Measurements from ENCODE around the gene TOR1A.

TOR1A gene

DNA sequence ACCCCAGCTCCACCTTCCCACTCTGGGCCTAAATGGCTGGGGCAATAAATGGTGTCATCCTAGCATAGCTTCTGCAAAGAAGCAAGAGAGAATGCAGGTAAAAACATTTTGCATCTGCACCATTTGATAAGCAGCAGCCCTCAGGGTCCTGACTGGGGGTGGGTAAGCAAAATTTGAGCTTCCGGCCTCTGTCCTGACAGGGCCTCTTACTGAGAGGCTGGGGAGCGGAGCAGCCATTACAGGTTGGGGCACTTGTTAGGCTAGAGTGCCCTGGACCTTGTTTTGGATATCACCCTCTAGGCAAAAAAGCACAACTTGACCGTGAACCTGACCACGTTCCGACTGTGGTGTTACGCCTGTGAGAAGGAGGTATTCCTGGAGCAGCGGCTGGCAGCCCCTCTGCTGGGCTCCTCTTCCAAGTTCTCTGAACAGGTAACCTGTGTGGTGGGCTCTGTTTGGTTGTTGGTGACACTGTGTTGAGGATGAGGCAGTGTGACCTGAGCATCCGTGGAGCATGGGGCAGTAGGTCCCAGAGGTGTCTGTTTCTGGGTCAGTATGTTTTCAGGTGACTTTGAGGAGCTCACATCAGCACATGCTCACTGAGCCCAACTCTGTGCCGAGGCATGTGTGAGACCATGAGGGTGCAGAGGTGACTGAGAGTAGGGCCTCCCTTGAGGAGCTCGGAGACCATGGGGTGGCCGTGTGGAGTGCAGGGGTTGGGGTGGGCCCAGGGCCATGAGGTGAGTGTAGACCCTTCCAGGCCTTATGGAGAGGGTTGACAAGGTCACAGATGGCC is 34.4 kb upstream of the TOR1A start:
- H3K4me3 Mint-ChIP-seq: no peak overlapping the region
- H3K36me3 Mint-ChIP-seq: peaks cover 20% of the 10 kb centered on the region
- peaks cover 59% of the 10 kb centered on the region for H3K4me1 Mint-ChIP-seq

DNA sequence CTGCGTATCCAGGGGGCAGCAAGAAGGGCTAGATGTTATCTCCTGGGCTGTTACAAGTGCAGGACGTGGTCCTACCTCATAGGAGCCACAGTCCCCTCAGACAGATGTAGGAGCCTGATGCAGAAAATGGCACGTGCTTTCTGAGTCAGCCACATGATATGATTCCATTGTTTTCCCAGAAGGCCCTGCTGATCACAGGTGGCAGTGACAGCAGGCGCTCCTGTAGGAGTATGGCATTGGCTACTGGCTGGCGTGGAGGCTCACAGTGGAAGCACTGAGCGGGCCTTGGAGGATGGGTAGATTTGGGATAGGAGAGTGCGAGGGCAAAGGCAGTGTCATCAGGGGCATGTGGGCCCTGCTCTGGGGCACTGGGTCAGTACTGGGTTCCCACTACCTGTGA is 33.3 kb upstream of the TOR1A start:
- H3K4me1 Mint-ChIP-seq: peaks cover 60% of the 10 kb centered on the region
- H3K4me3 Mint-ChIP-seq: no peak overlapping the region
- peaks cover 21% of the 10 kb centered on the region for H3K36me3 Mint-ChIP-seq
- peak overlapping the region; percentile 72 for H3K27ac Mint-ChIP-seq
- no peaks in the 10 kb centered on the region for H3K27me3 Mint-ChIP-seq
- no peaks in the 10 kb centered on the region for H3K9me3 Mint-ChIP-seq

More for the DNA sequence above, 34.4 kb upstream of the TOR1A start:
- Mint-ChIP-seq H3K9me3 (no peaks in the 10 kb centered on the region), H3K27ac (peak overlapping the region; percentile 74), H3K27me3 (no peaks in the 10 kb centered on the region)

DNA sequence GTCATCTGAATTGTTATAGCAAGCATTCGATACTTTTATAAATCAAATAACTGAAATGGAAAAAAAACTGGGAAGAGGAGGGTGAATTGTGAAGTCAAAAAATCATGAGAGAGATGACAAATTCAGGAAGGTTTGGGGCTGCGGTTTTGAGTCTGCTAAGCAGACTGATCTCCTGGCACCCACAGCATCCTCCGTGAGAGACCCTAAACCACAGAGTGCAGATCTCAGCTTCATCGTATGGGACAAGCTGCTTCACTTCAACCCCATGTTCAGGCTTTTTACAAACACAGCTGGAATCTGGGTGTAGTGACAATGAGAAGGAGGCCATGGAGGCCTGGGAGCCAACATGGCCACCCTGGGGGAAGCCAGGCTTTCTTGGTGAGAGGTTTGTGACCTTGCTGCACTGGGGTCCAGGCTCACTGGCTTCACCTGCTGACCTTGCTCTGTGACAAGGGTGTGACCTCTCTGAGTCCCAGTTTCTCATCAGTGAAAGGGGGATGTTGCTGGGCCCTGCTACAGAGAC is 30.7 kb upstream of the TOR1A start:
- peak overlapping the region; percentile 46 for H3K4me3 Mint-ChIP-seq
- peaks cover 21% of the 10 kb centered on the region for H3K36me3 Mint-ChIP-seq
- H3K9me3 Mint-ChIP-seq: no peaks in the 10 kb centered on the region
- H3K4me1 Mint-ChIP-seq: peaks cover 52% of the 10 kb centered on the region
- H3K27me3 Mint-ChIP-seq: no peaks in the 10 kb centered on the region
- peak overlapping the region; percentile 93 for H3K27ac Mint-ChIP-seq

DNA sequence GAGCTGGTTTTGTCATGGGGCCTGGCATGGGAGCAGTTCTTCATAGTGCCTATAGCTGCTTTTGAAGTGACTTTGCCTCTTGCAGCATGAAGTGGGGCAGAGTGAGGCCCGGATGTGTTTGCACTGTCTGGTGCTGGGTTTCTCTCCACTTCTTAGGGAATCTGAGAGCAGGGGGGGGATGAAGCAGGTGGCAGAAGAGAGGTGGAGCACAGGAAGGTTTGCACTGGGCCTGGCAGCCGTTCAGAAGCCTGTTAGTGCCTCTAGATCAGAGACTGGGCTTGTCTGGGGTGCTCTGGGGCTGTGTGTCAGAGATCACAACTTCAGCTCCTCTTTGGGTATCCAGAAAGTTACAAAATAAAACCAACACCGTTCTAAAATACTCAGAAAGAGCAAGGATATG is 29.7 kb upstream of the TOR1A start:
- peaks cover 21% of the 10 kb centered on the region for H3K36me3 Mint-ChIP-seq
- H3K27me3 Mint-ChIP-seq: no peaks in the 10 kb centered on the region
- peak overlapping the region; percentile 47 for H3K4me3 Mint-ChIP-seq
- H3K27ac Mint-ChIP-seq: peak overlapping the region; percentile 93
- peaks cover 55% of the 10 kb centered on the region for H3K4me1 Mint-ChIP-seq
- H3K9me3 Mint-ChIP-seq: no peaks in the 10 kb centered on the region

DNA sequence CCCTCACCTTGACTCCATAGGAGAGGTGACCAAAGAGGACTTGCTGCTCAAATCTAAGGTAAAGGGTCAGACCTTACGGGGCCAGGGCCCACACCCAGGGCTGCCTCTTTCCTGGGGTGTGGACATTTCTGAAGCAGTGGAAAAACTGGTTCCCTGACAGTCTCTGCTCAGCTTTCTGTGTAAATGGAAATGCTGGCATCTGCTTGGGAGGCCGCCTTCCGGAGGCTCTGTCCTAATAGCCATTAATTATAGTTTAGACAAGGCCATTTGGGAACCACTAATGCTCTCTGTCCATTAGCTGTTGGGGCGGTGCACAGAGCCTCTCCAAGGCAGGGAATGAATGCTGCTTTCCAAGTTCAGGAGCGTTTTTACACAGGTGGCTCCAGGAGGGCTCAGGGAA is 28.6 kb upstream of the TOR1A start:
- Mint-ChIP-seq H3K36me3 (peaks cover 21% of the 10 kb centered on the region), H3K4me1 (peaks cover 59% of the 10 kb centered on the region), H3K4me3 (no peak overlapping the region)

DNA sequence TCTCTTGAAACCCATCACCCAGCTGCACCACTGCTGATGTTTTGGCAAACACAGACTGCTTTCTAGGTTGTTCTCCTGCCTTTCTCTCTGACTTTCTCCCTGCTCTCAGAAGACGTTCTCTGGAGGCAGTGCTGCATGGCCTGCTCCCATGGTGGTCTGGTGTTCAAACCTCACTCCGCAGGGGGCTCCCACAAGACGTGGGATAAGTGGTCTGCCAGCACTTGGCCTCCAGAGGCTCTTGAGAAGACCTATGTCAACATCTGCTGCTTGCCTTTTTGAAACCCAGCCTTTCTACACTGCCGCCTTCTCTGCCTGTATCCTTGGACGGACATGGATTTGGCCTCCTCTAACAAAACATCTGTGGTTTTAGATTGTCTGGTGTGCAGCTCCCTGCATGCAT is 27.9 kb upstream of the TOR1A start:
- peaks cover 19% of the 10 kb centered on the region for H3K36me3 Mint-ChIP-seq
- H3K27ac Mint-ChIP-seq: peak overlapping the region; percentile 65
- H3K27me3 Mint-ChIP-seq: no peaks in the 10 kb centered on the region
- H3K9me3 Mint-ChIP-seq: no peaks in the 10 kb centered on the region
- peaks cover 61% of the 10 kb centered on the region for H3K4me1 Mint-ChIP-seq
- H3K4me3 Mint-ChIP-seq: no peak overlapping the region

More for the DNA sequence above, 28.6 kb upstream of the TOR1A start:
- no peaks in the 10 kb centered on the region for H3K27me3 Mint-ChIP-seq
- peak overlapping the region; percentile 35 for H3K27ac Mint-ChIP-seq
- H3K9me3 Mint-ChIP-seq: no peaks in the 10 kb centered on the region

DNA sequence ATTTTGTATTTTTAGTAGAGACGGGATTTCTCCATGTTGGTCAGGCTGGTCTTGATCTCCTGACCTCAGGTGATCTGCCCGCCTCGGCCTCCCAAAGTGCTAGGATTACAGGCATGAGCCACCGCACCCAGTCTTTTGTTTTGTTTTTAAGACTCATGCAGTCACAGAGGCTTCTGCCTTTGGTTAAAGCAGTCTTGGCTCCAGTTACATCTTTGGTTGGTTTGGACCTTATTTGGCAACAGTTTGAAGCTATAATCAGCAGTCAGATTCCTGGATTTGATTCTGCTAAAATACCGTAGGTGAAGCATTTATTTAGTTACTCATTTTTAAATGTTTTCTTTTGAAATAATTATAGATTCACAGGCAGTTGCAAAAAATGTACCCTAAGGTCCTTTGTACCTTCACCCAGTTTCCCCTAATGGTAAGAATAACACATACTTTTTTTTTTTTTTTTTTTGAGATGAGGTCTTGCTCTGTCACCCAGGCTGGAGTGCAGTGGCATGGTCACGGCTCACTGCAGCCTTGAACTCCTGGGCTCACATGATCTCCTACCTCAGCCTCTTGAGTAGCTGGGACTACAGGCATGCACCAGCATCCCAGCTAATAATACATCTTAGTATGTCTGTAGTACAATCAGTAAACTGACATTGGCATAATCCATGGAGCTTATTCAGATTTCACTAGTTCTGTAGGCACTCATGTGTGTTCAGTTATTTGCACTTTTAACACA is 27.1 kb upstream of the TOR1A start:
- Mint-ChIP-seq H3K4me3 (no peak overlapping the region), H3K27me3 (no peaks in the 10 kb centered on the region), H3K9me3 (no peaks in the 10 kb centered on the region), H3K4me1 (peaks cover 55% of the 10 kb centered on the region), H3K36me3 (peaks cover 17% of the 10 kb centered on the region), H3K27ac (no peak overlapping the region)

DNA sequence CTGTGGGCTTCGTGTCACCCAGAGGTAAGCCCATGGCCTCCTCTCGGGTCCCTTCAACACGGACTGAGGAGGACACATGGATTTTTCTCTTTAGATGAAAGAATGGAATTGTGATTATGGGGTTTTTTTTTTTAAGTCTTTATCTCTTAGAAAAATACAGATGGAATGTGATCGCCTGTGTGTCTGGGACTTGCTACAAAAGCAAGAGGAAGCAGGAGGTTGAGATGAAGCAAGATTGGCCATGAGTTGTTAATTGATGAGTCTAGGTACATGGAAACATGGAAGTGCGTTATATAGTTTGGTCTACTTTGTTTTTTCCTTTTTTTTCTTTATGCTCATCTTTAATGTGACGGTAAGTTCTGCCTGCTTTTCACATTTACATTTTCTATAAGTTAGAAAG is 26.0 kb upstream of the TOR1A start:
- Mint-ChIP-seq H3K4me3 (no peak overlapping the region), H3K4me1 (peaks cover 56% of the 10 kb centered on the region), H3K27ac (no peak overlapping the region), H3K27me3 (no peaks in the 10 kb centered on the region), H3K9me3 (no peaks in the 10 kb centered on the region), H3K36me3 (peaks cover 11% of the 10 kb centered on the region)

DNA sequence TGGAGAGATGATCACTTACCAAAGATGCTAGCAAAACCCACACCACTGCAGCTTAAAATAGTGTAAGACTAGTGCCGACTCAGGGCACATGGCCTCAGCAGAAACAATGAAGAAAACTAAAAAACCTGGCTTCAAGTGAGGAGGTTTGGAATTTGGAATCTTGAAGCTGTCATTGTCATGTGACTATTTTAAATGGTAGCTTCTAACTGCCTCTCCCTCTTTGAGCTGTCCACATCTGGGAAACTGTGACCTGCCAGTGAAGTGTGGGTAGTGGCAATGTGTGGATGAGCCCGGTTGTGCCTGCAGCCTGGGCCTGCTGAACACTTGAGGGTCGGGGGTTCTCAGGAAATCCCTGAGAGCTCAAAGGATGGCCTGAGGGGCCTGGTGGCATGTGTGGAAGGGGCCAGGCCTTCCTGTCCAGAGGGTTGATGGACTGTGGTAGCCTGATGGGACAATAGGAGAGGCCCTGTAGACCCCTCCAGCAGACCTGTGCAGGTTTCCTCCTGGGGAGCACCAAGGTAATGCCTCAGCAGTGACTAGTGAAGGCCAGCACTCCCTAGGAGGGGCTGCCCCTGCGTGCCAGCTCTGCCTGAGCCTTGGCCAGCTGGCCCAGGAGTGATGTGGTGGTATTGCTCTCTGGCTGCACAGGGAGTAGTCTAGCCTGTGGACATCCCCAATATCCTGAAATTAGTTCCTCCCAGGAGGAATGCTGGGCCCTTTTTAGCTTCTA is 24.9 kb upstream of the TOR1A start:
- no peak overlapping the region for H3K4me3 Mint-ChIP-seq
- H3K36me3 Mint-ChIP-seq: peaks cover 8% of the 10 kb centered on the region

DNA sequence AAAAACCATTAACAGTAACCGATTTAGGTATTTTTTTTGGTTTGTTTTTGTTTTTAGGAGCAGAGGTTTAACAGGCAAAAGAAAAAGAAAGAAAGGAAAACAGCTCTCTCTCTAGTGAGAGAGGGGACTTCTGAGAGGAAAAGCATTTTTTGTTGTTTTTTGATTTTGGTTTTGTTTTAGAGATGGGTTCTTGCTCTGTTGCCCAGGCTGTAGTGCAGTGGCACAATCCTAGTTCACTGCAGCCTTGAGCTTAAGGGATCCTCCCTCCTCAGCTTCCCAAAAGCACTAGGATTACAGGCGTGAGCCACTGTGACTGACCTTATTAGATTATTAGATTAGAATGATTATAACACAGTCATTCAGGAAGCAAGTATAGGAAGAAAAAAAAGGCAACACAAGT is 21.4 kb upstream of the TOR1A start:
- Mint-ChIP-seq H3K36me3 (peaks cover 3% of the 10 kb centered on the region), H3K9me3 (no peaks in the 10 kb centered on the region), H3K4me3 (peak overlapping the region; percentile 51), H3K27me3 (no peaks in the 10 kb centered on the region), H3K27ac (peak overlapping the region; percentile 91), H3K4me1 (peaks cover 53% of the 10 kb centered on the region)

More for the DNA sequence above, 24.9 kb upstream of the TOR1A start:
- Mint-ChIP-seq H3K27ac (peak overlapping the region; percentile 4), H3K27me3 (no peaks in the 10 kb centered on the region), H3K4me1 (peaks cover 50% of the 10 kb centered on the region), H3K9me3 (no peaks in the 10 kb centered on the region)

DNA sequence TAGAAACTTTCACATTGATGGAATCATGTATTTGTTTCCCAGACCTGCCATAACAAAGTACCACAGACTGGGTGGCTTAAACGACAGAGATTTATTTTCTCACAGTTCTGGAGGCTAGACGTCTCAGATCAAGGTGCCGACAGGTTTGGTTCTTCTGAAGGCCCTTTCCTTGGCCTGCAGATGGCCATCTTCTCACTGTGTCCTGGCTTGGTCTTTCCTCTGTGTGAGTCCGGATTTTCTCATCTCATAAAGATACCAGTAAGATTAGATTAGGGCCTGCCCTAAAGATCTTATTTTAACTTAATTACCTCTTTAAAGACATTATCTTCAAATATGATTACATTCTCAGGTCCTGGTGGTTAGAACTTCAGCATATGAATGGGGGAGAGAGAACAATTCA is 17.1 kb upstream of the TOR1A start:
- Mint-ChIP-seq H3K4me3 (no peak overlapping the region), H3K36me3 (no peaks in the 10 kb centered on the region), H3K4me1 (peaks cover 74% of the 10 kb centered on the region), H3K27me3 (no peaks in the 10 kb centered on the region), H3K27ac (peak overlapping the region; percentile 74), H3K9me3 (no peaks in the 10 kb centered on the region)

DNA sequence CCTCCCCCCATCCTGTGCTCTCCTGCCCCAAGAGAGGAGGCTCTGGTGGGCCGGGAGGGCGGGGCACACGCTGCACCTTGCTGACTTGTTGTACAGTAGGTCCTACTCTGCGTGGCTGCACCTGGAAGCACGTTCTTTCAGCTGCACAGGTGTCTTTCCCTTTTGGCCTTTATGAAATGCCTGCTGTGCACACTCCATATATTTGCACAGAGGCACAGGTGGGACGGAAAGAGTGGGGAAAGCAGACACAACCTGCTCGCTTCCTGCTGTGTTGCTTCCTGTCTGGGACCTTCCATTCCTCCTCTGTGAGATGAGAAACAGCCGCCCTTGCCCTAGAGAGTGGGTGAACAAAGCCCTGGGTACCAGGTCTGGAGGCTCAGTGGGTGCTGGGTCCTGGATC is 16.1 kb upstream of the TOR1A start:
- Mint-ChIP-seq H3K36me3 (no peaks in the 10 kb centered on the region), H3K27me3 (no peaks in the 10 kb centered on the region), H3K9me3 (no peaks in the 10 kb centered on the region), H3K4me1 (peaks cover 66% of the 10 kb centered on the region), H3K27ac (peak overlapping the region; percentile 23), H3K4me3 (peak overlapping the region; percentile 24)

DNA sequence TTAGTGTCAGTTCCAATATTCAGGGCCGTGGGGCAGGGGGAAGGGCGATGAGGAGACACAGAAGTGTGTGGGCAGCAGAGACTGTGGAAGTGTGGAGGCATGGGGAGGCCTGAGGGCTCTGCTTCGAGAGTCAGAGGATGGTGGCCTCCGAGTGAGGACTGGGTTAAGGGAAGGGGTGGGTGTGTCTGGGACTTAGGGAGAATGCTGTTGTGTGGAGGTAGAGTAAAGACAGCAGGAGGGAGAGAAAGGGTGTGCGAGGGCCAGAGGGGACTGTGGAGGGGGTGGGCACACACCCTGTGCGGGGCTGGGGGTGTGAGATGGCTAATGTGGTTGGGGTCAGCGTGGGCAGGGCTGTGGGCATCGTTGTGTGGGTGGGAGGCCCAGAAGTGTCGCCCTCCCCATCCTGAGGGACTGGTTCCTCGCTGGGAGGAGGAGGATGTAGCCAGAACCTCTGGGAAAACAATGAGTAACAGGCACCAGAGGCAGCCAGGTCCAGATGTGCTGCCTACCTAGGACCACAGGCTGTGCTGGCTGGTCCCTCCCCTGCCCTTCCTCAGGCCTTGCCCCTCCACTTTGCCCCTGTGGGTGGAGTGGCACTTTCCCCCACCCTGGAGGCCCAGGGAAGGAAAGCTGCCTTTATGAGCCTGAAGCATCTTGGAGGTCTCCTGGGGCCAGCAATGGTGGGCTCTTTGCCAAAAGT is 15.5 kb upstream of the TOR1A start:
- H3K27ac Mint-ChIP-seq: peak overlapping the region; percentile 80
- H3K27me3 Mint-ChIP-seq: no peaks in the 10 kb centered on the region
- no peaks in the 10 kb centered on the region for H3K36me3 Mint-ChIP-seq
- peaks cover 66% of the 10 kb centered on the region for H3K4me1 Mint-ChIP-seq
- H3K9me3 Mint-ChIP-seq: no peaks in the 10 kb centered on the region
- H3K4me3 Mint-ChIP-seq: peak overlapping the region; percentile 48

DNA sequence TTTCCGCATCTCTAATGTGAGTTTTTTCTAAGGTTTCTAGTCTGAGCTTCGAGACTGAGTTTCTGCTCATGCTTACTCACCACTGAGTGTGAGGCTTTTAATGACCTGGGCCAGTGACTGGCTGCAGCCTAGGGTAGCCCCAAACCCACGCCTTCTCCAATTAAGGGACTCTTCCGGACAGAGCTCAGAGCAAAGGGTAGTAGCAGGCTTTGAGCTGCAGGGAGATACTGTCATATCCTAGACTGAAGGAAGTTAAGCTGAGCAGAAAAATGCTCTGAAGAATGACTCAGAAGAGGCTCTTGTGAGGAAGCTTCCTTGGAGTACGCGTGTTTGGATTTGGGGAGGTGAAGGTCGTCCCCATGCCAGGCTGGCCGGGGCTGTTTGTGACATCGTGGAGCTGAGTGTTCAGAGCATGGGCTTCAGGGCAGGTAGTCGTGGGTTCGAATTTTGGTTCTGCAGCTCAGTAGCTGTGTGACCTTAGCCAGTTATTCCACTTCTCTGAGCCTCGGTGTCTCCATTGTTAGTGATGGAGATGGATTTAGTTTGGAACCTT is 14.8 kb upstream of the TOR1A start:
- peaks cover 73% of the 10 kb centered on the region for H3K4me1 Mint-ChIP-seq
- peak overlapping the region; percentile 48 for H3K4me3 Mint-ChIP-seq
- H3K36me3 Mint-ChIP-seq: no peaks in the 10 kb centered on the region

More for the DNA sequence above, 14.8 kb upstream of the TOR1A start:
- peak overlapping the region; percentile 80 for H3K27ac Mint-ChIP-seq
- no peaks in the 10 kb centered on the region for H3K9me3 Mint-ChIP-seq
- H3K27me3 Mint-ChIP-seq: no peaks in the 10 kb centered on the region
